NCI-H510A (cell line): Measurements from ENCODE around the gene HACD1.

ENCODE experiments used
- DNase-seq: peaks from one replicate; lab custom pipeline; 2025; lab: John Stamatoyannopoulos, UW

HACD1 gene

GRCh38 chr10:17578603-17579002, 38.6 kb downstream of the HACD1 start:
- no peak for DNase-seq

GRCh38 chr10:17576768-17577167, 40.4 kb downstream of the HACD1 start:
- no peak for DNase-seq

DNA sequence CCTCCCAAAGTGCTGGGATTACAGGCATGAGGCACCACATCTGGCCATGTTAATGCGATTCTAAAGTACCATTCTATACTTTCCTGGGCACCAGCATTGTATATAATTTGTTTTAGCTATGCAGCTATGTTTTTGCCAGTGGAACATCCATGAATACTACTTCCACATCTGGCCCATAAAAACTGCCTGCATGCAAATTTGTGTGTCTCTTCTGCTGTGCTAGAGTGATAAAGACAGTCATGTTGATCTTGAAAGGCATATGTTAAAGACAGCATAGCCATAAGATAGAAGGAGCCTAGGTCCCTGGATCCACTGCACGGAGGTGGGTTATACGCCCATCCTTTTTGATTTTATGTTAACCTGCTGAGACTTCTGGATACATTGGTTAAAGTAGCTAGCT, 52.3 kb downstream of the HACD1 start:
- no peak for DNase-seq

- no peak for DNase-seq
Observed at GRCh38 chr10:17563452-17563851, 53.7 kb downstream of the HACD1 start.

DNA sequence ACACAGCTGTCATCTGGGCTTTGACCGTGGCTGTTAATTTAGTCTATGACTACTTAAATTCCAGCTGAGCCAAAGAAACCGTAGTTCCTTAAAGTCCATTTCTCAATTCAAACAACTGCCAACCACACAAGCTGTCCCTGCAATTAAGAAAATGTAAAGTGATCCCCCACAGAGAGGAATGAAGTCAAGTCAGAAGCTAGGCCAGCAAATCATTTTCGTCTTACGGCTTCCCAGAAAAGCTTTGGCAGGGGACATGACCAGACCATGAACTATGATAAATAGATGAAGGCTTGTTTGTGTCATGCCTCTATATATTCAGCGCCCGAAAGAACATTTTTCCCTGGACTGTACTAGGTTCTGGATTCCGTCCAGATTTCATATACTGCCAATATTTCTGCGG, 54.6 kb downstream of the HACD1 start:
- no peak for DNase-seq

GRCh38 chr10:17561111-17561510, 56.1 kb downstream of the HACD1 start:
- DNase-seq, result no peak

- DNase-seq, result no peak
Observed at GRCh38 chr10:17557459-17557858, 59.7 kb downstream of the HACD1 start.

GRCh38 chr10:17548770-17549169, 68.4 kb downstream of the HACD1 start:
- no peak for DNase-seq

DNA sequence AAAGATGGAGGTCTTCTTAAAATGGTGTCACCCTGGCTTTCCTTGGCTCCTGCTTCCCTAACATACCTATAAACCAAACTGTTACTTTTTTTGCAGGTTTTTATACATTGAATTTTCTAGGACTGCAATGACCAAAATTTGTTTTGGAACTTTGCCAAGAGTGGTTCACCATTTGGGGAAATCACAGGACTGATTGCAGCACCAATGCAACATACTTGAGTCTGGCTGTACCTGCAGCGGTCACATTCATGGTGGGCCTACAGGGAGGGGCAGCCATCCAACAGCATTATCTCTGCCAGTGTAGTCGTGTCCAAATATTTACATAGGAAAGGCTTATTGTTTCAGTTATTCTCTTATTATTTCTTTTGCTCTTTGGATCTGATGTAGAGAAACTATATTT, 69.0 kb downstream of the HACD1 start:
- no peak for DNase-seq

GRCh38 chr10:17547060-17547459, 70.1 kb downstream of the HACD1 start:
- DNase-seq, result no peak

GRCh38 chr10:17544465-17544864, 72.7 kb downstream of the HACD1 start:
- DNase-seq, result no peak
